PC-9 (cell line): ENCODE data around the gene CLMN.

Source experiments
- EZH2 ChIP-seq: fragments of 200-600 bp; sonication (generic); IDR thresholded peaks from 2 replicates; pipeline ENCODE4 v1.8.0; 2017; ENCODE audit warnings: antibody characterized with exemption, low read depth
- TF ChIP-seq, protein P1 (sequence below): fragments of 200-600 bp; sonication (generic); conservative IDR thresholded peaks from 2 replicates; pipeline ENCODE4 v1.6.1; 2017; ENCODE audit warnings: mixed run types, antibody characterized with exemption, mild to moderate bottlenecking, moderate library complexity

DNA sequence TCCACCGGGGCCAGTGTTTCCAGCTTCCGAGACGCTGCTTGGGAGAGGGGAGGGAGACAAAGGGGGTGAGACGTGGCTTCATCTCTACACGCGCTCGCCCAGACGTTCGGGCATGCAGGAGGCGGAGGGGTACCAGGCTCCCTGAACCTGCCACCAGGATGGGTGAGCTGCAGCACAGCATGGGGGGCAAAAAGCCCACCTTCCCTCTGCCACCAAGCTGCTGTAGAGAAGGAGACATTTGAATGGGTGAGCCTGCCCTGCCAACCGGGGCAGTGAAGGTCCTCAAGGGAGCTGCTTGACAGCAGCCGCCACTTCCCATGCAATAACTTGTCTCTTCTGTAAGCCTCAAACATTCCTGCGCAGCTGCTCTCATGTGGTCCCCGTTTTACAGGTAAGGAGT lies 83.9 kb downstream of the CLMN start:
- TF ChIP-seq, protein P1, sequence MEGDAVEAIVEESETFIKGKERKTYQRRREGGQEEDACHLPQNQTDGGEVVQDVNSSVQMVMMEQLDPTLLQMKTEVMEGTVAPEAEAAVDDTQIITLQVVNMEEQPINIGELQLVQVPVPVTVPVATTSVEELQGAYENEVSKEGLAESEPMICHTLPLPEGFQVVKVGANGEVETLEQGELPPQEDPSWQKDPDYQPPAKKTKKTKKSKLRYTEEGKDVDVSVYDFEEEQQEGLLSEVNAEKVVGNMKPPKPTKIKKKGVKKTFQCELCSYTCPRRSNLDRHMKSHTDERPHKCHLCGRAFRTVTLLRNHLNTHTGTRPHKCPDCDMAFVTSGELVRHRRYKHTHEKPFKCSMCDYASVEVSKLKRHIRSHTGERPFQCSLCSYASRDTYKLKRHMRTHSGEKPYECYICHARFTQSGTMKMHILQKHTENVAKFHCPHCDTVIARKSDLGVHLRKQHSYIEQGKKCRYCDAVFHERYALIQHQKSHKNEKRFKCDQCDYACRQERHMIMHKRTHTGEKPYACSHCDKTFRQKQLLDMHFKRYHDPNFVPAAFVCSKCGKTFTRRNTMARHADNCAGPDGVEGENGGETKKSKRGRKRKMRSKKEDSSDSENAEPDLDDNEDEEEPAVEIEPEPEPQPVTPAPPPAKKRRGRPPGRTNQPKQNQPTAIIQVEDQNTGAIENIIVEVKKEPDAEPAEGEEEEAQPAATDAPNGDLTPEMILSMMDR: no peak
- no peak for TF ChIP-seq EZH2
